ENCODE measurements around the gene VRK1.
"Not testable (repeated sequence)": the region's sequence is repeated elsewhere in the genome, so short reads cannot be mapped to it uniquely, and the experiment has no call there.

VRK1 gene

DNA sequence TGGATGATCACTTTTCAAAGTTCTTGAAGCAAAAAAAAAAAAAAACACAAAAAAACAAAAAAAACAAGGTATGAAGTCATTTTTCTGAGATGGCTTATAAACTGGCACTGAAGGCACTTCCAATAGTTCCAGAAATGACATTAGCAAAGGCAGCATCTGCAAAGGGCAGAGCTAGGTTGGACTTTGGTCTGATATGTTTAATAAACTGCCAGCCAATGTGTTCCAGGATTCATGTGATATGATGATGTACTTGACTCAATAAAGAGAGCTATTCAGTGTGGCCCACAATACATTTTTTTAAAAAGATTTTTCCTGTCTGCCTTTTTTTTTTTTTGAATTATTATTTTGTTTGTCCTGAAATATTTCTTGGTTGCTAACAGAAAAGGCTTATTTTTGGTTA lies 79.6 kb downstream of the VRK1 start:
- DNase-seq (ENCODE audit: low read depth in 4 of 4, low spot score in 1 of 4) = no peak

DNA sequence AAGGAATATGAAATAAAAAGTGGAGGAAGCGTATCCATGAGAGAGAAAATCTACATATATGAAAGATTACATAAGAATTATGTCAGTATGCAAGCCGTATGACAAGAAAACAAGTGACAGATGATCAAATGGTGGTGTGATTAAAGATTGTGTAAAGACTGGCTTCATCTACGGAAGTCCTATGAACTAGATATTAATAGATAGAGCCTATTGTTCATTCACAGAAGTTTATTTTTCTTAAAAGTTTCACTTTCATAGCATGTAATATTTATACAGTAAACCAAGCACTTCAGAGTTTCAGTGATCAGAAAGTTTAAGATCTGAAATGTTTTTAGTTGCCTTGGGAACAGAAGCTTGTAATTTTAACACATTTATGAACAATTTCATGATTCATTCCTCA lies 84.5 kb downstream of the VRK1 start:
- DNase-seq (ENCODE audit: low read depth in 4 of 4, low spot score in 1 of 4) = no peak

DNA sequence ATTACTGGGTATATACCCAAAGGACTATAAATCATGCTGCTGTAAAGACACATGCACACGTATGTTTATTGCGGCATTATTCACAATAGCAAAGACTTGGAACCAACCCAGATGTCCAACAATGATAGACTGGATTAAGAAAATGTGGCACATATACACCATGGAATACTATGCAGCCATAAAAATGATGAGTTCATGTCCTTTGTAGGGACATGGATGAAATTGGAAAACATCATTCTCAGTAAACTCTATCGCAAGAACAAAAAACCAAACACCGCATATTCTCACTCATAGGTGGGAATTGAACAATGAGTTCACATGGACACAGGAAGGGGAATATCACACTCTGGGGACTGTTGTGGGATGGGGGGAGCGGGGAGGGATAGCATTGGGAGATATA lies 86.8 kb downstream of the VRK1 start:
- not testable (repeated sequence) for DNase-seq (ENCODE audit: low read depth in 4 of 4, low spot score in 1 of 4)

DNA sequence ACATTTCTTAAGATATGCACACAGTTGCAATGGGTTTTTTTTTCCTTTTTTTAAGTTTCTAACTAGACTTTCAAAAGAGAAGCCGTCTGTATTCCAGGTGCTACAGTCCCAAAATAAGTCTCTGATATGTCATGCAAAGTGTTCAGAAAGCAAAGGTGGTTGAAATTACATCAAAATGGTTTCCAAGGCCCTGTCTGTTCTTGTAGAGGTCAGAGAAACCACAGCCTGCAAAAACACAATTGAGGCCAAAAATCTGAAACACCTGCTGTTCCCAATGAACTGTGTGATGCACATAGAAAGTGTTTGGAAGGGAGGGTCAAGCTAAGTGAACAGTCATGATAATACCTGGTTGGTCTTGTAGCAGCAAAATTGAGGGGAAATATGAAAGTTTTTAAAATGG lies 91.0 kb downstream of the VRK1 start:
- no peak for DNase-seq (ENCODE audit: low read depth in 4 of 4, low spot score in 1 of 4)

DNA sequence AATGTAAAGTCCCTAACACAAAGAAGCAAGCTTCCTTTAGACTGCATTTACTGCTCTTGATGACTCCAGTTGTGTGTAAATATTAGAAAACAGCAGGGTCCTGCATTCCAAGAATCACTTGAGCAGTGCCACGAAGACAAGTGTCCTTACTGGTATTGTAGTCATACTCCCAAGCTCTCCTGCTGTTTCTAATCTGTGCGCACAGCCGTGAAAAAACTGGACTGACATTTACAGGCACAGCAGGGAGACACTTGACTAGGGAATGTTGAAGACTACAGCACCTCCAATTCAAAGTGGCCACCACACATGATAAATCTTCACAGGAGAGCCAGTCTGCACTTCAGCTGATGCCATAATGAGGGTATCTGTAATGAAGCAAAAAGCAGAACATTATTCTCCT lies 91.4 kb downstream of the VRK1 start:
- no peak for DNase-seq (ENCODE audit: low read depth in 4 of 4, low spot score in 1 of 4)

DNA sequence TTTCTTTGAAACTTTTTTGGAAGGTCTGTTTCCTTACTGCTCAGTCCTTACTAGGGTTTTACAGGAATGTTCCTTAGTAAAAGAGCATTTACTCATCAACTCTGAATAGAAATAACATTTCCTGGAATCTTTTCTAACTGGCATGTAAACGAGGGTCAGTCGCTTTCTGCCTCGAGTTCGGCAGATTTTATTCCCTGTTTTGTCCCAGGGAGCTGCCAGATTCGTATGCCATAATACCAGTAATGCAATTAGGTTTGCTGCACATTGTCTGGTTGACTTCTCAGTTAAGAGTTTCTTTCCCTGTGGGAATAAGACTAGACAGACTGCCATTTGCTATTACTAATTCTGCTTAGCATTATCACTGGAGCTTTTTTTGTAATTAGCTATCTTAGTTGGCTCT lies 91.9 kb downstream of the VRK1 start:
- no peak for DNase-seq (ENCODE audit: low read depth in 4 of 4, low spot score in 1 of 4)

DNA sequence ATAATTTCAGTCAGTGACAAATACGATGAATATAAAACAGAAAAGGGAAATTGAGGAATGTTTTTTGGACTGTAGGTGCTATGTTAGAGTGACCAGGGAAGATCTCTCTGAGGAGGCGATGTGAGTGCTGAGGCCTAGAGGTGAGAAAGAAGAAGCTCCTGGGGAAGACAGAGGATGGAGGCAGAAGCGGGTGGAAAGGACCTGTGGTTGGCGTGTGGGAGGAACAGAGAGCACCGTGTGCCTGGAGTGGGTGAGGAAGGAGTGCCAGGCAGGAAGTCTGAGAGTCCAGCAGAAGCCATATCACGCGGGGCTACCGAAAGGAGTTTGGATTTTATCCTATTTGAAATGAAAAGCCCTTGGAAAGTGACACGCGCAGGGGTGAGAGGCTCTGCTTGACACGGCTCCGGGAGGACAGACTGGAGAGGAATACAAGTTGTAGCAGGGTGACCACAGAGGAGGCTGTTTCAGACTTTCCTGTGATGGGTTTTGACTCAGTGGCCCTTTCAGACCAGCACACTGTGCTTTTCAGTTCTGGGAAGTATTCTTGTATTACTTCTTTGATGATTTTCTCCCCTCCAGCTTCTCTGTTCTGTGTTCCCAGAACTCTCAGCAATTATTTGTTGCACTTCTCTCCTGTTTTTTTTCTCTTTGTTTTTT lies 96.9 kb downstream of the VRK1 start:
- DNase-seq (ENCODE audit: low read depth in 4 of 4, low spot score in 1 of 4) = no peak

DNA sequence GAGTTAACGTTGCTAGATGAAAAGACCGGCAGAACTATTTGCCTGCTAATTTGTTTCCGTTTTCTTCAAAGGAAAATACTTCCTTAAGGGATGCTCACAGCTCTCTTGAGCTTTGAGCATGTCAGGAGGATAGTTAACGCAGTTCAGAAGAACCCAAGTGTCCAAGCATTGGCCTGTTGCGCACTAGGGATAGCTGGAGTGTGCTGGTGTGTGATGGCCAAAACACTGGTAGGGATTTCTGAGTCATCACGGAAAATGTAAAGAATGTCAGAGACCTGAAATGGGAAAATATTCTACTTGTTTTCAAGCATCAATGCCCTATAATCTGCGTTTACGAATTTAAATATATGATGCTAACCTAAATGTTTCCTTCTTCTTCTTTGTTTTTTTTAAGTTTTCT lies 97.8 kb downstream of the VRK1 start:
- no peak for DNase-seq (ENCODE audit: low read depth in 4 of 4, low spot score in 1 of 4)

DNA sequence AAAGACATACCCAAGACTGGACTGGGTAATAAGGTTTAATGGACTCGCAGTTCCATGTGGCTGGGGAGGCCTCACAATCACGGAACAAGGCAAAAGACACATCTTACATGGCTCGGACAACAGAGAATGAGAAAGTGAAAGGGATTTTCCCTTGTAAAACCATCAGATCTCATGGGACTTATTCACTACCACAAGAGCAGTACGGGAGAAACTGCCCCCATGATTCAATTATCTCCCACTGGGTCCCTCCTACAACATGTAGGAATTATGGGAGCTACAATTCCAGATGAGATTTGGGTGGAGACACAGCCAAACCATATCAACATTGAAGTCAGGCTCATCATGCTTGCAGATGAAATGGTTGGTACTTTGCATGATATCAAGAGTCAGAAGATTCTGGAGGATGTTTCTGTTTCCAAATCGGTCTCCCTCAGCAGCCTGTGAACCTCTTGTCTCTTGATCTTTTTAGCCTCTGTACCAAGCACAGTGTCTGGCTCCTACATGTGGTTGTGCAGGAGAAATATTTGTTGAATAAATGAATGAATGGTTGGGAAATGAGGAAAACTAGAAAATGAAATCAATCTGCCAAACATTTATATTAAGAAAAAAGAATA lies 98.6 kb downstream of the VRK1 start:
- no peak for DNase-seq (ENCODE audit: low read depth in 4 of 4, low spot score in 1 of 4)

DNA sequence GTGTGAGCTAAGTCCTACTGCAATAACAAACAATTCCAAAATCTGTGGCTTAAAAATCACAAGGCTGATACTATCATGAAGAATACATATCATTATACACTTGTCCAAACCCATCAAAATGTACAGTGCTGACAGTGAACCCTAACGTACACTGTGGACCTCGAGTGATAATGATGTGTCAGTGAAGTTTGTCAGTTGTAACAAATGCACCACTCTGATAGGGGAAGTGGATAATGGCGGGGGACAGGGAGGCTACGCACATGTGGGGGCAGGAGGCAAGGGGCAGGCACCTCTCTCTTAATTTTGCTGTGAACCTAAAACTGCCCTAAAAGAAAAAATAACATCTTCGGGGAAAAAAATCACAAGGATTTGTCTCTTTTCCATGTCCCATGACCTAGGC lies 100.0 kb downstream of the VRK1 start:
- no peak for DNase-seq (ENCODE audit: low read depth in 4 of 4, low spot score in 1 of 4)

DNA sequence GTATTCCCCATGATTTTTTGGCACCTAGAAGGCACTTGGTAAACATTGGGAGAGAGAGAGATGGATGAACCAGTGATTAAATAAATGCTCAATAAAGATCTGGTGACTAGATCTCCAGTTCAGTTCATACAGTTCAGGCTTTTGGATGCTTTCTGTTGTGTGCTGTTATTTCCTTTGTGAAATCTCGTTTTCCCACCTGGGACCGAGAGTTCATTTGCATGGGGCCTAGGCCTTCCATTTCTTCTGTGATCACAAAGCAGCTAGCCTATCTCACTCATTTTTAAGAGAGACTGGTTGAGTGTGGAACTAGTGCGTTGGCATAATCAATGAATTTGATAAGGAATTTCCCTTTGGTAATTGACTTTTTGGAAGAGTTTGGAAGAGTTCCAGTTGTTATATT lies 104.0 kb downstream of the VRK1 start:
- DNase-seq (ENCODE audit: low read depth in 4 of 4, low spot score in 1 of 4) = no peak

DNA sequence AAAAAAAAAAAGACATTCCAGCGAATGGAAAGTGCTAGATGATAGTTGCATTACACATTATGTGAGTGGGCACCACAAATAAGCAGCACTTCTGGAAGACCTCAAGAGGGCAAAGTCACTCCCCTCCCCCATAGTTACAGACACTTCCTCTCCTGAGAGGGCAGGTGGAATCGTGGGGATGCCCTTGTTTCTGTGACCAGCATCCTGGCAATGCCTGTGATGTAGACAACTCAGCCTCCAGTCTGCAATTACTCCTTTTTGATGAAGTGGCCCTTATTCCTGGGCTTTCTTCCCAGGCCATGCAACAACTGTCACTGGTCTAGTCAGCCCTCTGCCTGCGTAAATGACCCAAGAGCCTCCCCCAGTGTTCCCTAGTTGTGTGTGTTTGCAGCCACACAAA lies 104.8 kb downstream of the VRK1 start:
- no peak for DNase-seq (ENCODE audit: low read depth in 4 of 4, low spot score in 1 of 4)

DNA sequence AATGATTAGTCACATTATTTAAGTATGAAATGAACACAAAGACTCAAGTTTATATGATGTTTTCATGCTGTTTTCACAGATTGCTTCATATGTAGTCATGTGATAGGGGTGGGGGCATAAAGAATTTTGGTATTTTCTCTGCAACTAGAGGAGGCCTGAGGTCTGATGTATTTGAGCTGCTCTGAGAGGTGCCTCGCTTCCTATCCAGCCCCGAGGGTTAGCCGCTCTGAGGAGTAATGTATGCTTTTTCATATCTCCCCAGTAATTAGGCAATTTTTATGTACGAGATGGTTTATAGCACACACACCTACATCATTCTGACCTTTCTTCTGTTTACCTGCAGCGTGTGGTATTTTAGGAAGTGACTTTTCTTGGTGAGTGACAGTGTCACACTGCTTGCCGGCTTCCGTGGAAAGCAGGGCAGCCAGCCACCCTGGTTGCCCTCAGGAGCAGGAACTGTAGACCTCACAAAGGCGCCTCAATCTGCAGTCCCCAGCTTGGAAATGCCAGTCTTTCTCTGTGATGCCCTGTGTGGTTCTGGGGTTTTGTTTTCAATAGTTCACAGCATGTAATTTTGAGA lies 106.4 kb downstream of the VRK1 start:
- no peak for DNase-seq (ENCODE audit: low read depth in 4 of 4, low spot score in 1 of 4)

DNA sequence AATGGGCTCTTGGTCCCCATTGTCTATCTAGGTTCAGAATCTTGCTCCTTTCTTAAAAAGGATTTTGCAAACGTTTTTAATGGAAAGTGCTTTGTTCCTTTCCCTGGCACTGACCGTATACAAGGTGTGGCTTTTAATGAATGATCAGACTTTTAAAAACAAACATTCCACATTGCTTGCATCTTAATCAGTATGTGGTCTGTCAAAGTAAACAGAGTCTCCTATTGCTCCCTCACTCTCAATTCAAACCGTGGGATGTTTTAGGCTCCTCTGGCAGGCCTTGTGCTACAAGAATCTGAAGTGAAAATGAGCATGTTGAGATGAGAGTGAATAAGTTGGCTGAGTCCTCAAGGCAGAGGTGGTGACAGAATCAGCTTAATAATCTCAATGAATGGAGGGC lies 107.0 kb downstream of the VRK1 start:
- no peak for DNase-seq (ENCODE audit: low read depth in 4 of 4, low spot score in 1 of 4)

DNA sequence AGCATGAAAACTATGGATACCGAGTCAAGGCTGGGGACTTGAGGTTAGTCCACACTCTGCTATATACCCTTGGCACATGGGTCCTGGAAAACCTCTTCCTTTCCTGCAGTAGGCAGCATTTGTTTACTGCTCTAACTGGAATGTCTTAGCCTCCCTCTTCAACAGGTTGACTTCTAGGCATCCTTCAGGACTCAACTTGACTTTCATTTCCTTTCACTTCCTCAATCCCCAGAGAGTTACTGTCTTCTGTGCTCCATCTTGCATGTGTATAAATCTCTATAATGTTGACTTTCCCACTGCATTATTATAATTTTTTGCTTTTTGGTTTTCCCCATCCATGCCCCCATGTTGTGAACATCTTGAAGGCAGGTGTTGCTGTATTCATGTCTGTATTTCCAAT lies 107.9 kb downstream of the VRK1 start:
- no peak for DNase-seq (ENCODE audit: low read depth in 4 of 4, low spot score in 1 of 4)

DNA sequence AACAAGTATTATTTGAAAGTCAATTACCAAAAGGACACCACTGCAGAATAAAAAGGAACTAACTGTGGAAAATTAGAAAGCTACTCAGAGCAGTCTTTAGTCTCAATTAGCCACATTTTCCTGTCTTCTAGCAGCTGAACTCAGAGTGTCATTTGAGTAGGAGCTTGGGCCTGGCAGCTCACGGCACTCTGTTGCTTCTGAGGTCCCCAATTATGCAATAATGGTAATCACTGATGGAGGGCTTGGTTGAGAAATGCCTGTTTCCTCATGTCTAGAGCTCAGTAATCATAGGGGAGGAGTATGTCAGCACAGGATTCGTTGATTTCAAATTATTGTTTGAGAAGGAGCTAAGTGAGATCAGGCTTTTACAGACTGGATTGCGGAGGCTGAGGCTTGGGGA lies 108.6 kb downstream of the VRK1 start:
- DNase-seq (ENCODE audit: low read depth in 4 of 4, low spot score in 1 of 4) = no peak

DNA sequence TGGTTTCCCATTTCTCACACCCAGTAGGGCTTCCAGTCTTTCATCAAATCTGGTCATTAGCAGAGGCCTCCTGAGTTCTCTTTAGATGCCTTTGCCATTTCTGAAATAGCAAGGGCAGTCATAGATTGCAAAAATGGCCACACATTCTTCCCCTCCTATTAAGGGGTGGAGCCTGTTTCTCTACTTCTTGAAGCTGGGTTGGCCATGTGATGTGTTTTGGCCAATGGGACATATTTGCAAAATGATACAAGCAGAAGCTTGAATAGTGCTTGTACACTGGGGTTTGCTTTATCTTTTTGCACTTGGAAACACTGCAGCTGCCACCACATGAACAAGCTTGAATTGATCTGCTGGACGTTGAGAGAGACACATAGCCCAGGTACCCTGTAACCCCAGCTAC lies 109.3 kb downstream of the VRK1 start:
- DNase-seq (ENCODE audit: low read depth in 4 of 4, low spot score in 1 of 4) = no peak

DNA sequence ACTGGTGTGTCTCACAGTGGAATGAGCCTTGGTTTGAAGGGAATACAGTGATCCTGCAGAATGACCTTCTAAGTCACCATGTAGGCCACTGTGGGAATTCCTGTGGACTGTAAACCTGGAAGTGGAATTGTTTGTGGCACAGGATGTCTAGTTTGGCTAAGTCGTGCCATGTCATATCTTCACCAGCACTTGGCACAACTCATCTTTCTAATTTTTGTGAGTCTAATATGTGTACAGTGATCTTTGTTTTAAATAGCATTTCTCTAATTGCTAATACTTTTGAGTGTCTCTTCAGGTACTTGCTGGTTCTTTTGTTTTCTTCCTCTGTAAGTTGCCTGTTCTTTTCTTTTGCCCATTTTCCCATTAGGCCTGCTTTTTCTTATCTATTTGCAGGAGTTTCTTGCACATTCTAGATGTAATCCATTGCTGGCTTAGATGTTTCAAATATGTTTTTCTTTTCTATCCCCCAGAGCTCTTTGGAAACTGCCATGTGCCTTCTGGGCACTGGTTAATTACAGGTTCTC lies 112.7 kb downstream of the VRK1 start:
- no peak for DNase-seq (ENCODE audit: low read depth in 4 of 4, low spot score in 1 of 4)

DNA sequence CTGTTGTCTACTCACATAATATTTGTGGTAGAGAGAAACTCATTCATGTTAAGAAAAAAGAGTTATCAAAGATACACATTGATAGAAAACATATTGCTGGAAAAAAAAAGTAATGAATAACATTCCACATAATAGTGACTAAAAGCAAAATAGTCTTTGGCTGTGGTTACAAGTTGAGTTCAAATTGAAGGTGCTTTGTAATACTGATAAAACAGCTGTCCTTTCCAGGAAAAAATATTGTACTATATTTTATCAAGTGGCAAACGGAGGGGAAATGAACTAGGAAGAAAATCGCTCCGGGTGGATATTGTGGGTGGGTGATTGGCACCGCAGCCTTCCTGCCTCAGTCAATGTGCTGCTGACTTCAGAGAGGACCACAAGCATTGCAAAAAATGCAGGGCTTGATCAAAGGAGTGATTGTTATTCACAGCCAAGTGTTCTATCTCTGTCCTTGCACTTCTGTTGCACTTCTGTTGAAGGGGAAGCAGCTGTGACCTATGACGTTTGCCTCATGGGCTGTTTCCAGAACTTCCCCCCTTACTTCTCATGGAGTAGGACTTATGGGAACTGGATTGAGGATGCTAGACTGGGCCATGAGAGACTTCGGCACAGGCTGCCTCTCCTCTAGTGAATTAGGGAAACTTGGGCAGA lies 114.4 kb downstream of the VRK1 start:
- no peak for DNase-seq (ENCODE audit: low read depth in 4 of 4, low spot score in 1 of 4)

DNA sequence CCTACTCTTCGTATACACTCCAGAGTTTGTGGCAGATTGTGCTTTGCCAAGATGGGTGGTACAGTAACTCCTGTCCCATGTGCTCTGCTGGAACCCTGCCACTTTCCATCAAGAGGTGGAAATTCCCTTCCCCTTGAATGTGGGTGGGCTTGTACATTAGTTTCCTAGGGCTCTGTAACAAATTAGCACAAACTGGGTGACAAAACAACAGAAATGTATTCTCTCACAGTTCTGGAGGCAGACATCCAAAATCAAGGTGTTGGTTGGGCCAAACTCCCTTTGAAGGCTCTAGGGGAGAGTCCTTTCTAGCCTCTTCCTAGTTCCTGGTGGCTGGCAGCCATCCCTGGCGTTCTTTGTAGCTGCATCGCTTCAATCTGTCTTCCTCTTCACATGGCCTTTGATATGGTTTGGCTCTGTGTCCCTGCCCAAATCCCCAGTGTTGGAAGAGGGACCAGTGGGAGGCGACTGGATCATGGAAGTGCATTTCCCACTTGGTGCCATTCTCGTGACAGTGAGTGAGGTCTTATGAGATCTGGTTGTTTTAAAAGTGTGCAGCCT lies 117.5 kb downstream of the VRK1 start:
- no peak for DNase-seq (ENCODE audit: low read depth in 4 of 4, low spot score in 1 of 4)

DNA sequence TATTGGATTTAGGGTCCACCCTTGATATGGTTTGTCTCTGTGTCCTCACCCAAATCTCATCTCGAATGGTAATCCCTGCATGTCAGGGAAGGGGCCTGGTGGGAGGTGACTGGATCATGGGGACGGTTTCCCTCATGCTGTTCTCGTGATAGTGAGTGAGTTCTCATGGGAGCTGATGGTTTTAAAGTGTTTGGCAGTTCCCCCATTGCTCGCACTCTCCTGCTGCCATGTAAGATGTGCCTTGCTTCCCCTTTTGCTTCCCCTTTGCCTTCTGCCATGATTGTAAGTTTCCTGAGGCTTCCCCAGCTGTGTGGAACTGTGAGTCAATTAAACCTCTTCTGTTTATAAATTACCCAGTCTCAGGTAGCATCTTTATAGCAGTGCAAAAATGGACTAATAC lies 118.3 kb downstream of the VRK1 start:
- DNase-seq (ENCODE audit: low read depth in 4 of 4, low spot score in 1 of 4) = no peak

DNA sequence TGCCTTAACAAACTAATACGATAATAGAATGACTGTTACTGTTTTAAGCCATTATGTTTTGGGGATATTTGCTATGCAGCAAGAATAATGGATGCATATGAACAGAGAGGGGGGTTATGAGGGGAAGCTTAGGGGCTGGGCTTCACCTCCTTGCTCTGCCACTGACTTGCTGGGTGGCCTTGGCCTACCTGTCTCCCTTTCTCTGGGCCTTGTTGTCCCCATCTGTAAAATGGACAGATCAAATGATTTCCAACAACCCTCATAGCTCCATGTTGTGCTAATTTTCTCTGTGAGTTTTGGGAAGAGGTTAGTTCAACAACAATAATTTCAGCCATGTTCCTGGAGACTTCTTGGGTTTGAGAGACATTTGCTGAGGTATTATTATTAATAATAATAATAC lies 119.6 kb downstream of the VRK1 start:
- DNase-seq (ENCODE audit: low read depth in 4 of 4, low spot score in 1 of 4) = no peak

All from stimulated activated CD4-positive, alpha-beta T cell treated with anti-CD3 and anti-CD28 coated beads, Interleukin-1b, Interleukin-23, amount 100 ng/mL, for 24 hours (primary cell).